ENCODE measurements around the gene TLE5.
"Not testable (repeated sequence)": the region's sequence is repeated elsewhere in the genome, so short reads cannot be mapped to it uniquely, and the experiment has no call there.

The TLE5 gene

DNA sequence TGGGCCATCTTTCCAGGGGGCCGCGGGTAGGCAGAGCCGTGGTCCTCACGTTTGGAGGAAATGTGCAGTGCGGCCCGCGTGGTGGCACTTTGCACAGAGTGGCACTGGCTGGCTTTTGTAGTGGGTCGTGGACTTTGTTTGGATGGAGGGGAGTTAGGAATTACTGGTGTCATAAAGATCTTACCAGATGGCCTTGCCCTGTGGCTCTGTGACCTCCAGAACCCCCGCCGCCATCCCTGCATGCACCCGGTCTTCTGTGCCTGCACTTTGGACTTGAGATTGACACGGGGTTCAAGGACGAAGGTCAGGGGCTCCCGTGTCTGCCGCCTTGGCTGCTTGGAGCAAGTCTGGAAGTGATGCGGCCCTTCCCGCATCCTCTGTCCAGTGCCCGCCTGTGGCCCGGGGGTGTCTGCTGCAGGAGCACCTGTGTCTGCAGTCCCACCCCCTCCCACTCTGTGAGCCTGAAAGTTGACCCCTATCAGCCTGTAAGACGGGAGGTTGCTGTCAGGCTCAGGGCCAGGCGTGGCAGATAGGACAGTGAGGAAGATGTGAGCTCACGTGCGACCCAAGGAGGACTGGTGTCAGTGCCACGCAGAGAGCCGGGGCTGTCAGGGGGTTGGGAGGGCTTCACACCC lies 34.1 kb upstream of the TLE5 start:
- DNase-seq = no peak

GRCh38 chr19:3095441-3096191 lies 33.3 kb upstream of the TLE5 start:
- no peak for DNase-seq

- DNase-seq = no peak
These were observed 32.5 kb upstream of the TLE5 start for GRCh38 chr19:3094601-3095440.

GRCh38 chr19:3089299-3089855 lies 27.1 kb upstream of the TLE5 start:
- DNase-seq = not testable (repeated sequence)

GRCh38 chr19:3087769-3088168 lies 25.5 kb upstream of the TLE5 start:
- no peak for DNase-seq

GRCh38 chr19:3084943-3085342 lies 22.6 kb upstream of the TLE5 start:
- DNase-seq = no peak

GRCh38 chr19:3083964-3084363 lies 21.7 kb upstream of the TLE5 start:
- no peak for DNase-seq

DNA sequence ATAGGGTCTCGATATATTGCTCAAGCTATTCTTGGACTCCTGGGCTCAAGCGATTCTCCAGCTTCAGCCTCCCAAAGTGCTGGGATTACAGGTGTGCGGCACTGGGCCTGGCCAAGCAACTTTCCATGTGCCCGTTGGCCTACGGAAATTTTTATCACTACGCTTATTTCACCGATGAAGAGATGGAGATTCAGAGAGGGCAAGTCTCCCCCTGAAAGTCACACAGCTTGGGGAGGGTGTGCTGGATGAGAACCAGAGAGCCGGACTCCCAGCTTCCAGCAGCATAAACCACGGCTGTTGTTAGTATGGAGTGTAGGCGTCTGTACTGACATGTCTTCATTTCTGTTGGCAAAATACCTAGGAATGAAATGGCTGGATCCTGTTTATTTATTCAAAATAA lies 20.0 kb upstream of the TLE5 start:
- DNase-seq = no peak

DNA sequence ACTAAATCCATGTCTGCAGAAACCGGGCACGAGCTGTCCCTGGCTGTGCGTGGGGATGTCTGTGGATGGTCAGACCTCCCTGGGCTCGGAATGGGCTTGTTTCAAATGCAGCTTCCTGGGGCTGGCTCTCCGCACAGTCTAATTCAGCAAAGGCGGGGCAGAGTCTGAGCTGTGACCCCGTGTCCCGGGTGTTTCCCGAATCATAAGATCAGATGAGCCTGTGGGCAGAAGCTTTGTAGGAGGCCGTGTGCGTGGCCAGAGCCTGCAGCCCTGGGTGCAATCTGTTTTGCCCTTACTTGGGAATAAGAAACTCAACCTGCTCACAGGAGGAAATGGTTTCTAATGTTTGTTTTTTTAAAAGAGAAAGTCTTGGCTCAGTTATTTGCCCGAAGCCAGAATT lies 18.0 kb upstream of the TLE5 start:
- DNase-seq = no peak

DNA sequence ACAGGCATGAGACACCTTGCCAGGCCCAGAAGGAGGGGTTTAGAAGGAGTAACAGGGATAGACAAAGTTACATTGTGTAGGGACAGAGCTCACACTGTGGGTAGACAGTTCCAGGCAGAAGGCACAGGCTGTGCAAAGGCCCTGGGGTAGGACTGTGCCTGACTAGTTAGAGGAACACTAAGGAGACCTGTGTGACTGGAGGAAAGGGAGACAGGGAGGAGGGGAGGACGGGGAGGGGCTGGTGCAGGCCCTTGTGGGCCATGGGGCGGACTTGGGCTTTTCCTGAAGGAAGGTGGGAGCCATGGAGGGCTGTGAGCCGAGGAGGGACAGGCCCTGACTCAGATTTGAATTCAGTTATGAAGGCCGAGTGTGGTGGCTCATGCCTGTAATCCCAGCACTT lies 17.3 kb upstream of the TLE5 start:
- DNase-seq = no peak

DNA sequence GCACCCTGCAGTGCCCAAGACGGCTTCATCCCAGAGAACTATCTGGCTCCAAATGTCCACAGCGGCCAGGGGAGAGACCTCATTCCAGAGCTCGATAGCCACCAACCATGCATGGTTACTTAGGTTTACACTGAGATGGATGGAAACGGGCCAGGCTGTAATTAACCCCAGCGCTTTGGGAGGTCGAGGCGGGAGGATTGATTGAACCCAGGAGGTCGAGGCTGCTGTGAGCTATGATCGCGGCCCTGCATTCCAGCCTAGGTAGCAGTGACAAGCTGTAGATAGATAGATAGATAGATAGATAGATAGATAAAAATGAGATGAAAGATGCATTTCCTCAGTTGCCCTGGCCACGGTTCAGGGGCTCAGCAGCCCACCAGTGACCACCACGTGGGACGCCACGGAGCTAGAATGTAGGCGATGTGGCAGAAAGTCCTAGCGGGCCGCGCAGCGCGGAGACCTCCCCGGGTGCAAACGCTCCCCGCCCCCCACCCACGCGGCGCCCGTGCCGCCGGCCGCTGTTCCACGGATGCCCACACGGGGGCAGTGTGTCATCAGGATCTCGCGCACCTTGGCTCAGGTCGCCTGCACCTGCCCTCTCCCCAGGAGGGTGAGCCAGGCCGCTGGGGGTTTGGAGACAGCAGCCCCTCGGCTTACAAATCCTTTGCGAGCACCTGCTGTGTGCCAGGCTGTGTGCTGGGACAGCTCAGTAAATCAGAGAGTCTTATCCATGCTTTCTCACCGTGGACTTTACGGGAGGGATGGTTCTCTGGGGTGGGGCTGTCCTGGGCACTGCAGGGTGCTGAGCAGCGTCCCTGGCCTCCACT lies 13.5 kb upstream of the TLE5 start:
- peak; percentile 29 for DNase-seq

GRCh38 chr19:3073931-3074595 lies 11.8 kb upstream of the TLE5 start:
- no peak for DNase-seq

DNA sequence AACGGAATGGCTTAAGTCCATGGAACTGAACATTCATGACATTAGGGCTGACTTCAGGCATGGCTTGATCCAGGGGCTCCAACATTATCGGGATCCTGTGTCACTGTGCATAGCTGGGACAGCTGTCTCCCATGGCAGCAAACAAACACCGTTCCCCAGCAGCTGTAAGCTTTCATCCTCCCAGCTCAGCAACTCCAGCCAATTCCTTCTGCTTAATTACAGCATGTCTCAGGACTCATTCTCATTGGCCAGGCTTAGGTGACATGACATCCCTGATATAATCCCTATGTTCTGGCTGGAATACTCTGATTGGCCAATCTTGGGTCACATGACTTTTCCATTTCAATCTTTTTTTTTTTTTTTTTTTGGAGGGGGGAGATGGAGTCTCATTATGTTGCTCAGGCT lies 10.9 kb upstream of the TLE5 start:
- no peak for DNase-seq

DNA sequence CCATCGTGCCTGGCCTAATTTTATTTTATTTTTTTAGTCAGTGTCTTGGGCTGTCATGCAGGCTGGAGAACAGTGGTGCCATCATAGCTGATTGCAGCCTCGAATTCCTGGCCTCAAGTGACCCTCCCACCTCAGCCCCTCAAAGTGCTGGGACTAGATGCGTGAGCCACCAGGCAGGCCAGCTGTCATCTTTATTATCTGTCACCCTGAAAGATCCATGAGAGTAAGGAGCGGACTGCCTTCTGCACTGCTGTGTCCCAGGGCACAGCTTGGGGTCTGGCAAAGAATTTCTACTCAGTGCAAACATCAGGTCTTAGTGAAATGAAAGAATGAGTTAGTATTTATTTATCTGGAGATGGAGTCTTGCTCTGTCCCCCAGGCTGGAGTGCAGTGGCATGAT lies 9.5 kb upstream of the TLE5 start:
- DNase-seq = no peak

DNA sequence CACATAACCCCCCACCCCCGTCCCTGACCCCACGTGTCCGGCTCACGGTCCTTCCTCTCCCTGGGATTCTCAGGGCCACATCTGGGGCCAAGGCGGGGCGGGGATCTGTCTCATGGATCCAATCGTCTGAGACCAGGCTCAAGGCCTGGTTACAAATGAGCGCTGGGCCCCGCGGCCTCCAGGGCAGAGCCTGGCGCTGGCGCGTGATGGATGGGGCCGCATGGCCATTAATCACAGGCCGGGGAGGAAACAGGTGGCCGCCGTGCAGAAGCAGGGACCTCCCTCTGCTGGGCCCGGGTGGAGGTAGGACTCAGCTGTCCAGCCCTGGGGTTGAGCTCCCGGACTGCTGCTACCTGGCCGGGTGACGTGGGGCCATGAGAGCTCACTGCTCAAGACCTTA lies 5.8 kb upstream of the TLE5 start:
- no peak for DNase-seq

- no peak for DNase-seq
These were observed 5.3 kb upstream of the TLE5 start for GRCh38 chr19:3067563-3067962.

DNA sequence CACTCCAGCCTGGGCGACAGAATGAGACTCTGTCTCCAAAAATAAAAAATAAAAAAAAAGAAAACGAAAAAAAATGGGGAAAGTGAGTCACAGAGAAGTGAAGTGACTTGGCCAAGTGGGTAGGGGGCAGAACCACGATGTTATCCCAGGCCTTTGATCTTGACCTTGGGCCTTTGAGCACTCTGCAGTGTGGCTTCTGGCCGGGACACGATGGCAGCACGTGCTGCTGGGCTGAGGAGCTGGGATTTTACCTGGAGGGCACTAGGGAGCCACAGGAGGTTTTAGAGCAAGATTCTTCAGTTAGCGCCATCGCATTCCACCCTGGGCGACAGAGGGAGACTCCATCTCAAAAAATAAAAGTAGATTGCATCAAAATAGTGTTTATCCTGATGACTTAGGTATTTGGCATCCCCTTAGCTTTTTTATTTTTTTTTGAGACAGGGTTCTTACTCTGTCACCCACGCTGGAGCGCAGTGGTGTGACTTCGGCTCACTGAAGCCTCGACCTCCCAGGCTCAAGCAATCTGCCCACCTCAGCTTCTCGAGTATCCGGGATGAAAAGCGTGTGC lies 4.3 kb upstream of the TLE5 start:
- no peak for DNase-seq

GRCh38 chr19:3065675-3066357 lies 3.5 kb upstream of the TLE5 start:
- DNase-seq = no peak

DNA sequence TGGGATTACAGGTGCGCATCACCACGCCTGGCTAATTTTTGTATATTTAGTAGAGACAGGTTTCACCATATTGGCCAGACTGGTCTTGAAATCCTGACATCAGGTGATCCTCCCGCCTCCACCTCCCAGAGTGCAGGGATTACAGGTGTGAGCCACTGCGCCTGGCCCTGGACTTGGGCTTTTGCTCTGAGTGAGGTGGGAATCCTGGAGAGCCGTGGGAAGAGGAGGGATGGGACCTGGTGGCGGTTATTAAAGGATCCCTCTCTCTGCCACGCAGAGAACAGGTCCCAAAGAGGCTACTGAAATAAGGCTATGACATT lies 1.7 kb upstream of the TLE5 start:
- no peak for DNase-seq

GRCh38 chr19:3061182-3062161 lies 823 bp downstream of the TLE5 start:
- DNase-seq = peak; percentile 67

Measured in midbrain (tissue), 1 donor.